NCI-H1417 treated with DMSO at 0.1 percent for 48 hours (cell line): ENCODE results near the gene ENAH.

Experiments used
- DNase-seq: peaks from one replicate; lab custom pipeline; 2025; lab: John Stamatoyannopoulos, UW

ENAH gene

DNA sequence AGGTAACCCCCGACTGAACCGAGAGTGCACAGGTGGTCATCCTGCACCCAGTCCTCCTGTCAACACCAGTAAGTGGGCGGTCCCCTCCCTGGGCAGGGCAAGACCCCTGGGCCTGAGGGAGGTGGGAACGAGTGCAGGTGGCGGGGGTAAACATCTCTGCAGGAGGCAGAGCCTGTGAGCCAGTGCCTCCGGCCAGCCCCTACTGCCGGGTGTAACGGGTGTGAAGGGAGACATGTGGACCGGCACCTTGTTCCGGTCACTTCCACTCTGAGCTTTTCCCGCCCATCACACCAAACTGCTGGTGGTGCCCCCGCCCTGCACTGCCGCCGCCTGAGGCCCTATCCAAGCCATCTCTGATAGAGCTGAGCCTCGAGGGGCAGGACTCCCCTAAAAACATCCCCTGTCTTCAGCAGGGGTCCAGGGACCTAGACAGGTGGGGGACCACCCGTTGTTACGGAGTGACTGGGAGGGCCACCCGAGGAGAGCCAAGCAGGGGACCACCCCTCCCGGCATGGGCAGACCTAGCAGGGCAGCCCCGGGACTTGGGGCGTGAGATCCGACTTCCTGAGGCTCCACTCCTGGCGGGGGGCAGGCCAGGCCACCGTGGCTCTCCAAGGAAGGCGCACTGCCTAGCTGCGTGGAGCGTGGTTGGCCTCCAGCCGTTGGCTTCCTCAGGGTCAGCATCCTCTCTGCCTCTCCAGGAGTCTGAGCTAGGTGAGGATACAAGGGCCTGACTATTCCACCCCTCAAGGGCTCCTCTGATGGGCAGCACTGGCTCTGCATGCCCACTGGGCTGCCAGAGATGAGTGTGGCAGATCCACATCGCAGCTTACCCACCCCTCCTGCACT lies 181.2 kb downstream of the ENAH start:
- no peak for DNase-seq

DNA sequence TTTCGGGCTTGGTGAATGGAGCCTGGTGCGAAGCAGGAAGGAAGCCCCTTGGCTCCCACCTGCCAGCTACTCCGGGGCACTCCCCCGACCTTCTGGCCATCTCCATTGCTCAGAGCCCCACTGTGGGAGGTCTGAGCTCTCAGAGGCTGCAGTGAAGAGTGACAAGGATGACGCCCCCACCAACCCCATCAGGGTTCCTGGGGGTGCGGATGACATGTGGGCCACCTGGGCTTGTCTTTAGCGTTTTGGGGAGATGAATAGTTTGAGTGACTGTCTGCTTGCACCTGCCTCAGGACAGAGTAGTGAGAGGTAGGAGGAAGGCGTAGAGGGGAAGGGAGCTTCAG lies 181.8 kb downstream of the ENAH start:
- DNase-seq = no peak

DNA sequence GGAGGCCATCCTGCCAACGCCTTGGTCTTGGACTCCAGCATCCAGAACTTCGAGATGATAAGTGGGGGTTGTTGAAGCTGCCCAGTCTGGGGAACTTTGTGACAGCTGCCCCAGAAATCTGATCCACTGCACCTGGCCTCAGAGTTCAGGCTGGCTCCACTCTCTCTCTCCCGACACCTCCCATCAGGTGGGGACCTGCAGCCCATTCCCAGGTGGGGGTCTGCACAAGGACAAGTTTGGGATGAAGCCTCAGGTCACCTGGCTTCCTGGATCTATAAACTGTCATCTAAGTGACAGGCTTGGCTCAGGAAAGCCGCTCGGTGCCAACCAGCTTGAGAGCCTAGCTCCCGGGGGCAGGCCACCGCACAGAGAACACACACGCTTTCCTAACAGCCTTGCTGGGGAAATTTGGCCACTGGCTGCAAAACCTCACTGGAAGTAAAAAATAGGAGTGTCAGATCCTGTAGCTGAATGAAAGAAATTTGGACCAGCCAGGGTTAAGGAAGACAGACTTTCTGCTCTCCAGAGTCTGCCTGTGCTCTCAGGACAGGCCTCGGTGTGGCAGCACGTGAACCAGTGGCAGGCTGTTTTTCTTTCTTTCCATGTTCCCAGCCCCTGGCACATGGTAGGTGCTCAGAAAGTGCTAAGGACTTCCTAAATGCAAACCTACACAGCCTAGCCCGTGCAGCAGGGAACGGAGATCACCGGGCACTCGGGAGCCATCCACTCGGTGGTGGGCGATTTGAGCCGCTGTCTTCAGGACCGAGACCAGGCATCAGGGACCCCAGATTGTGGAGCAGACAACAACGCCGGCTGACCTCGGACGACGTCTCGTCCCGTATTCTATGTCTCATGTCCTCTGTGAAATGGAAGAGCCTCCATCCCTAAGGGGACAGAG lies 182.5 kb downstream of the ENAH start:
- no peak for DNase-seq

DNA sequence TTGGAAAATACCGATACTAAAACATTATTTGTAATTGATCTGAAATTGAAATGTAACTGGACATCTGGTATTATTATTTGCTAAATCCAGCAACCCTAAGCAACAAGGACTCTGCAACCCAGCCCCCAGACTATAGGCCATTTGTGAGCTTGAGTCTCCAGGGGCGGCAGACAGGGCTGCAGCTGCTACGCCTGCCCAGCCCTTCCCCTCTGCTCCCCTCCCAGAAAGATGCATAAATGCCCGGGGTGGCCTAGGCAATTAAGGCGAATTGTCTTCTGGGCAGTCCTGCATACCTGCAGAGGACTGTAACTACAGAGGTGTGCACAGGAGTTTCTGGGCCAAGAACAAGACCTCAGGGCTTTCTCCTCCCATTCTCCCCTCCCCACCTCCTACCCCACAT lies 183.9 kb downstream of the ENAH start:
- DNase-seq = no peak

DNA sequence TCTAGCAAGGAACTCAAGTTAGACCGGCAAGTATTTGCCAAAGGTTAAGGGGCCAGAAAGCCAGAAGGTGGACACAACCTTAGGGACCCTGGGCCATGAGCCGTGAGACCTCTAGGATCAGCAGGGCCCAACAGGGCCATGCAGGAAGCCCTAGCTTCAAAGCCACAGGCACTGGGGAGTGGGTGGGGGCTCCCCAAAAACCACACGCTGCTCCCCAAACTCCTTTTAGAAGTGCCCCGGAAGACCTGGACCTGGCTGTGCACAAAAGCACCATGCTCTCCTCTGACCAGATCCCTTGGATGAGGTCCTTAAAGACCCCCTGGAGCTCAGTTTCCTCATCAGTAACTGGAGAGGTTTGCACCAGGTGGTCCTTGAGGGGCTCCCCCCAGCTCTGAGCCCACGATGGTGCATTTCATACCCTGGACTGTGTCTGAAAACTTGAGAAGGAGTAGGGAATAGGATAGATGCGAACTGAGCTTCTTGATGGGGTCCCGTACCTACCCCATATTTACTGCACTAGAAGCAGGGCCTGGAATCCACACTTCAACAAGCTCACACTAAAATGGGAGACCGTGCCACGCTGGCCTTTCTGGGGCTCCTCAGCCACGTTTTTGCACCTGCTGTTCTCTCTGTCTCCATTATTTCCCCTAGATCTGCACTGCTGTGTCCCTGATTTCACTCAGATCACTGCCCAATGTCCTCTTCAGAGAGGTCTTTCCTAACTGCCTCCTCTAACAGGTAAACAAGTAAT lies 184.5 kb downstream of the ENAH start:
- DNase-seq = no peak

DNA sequence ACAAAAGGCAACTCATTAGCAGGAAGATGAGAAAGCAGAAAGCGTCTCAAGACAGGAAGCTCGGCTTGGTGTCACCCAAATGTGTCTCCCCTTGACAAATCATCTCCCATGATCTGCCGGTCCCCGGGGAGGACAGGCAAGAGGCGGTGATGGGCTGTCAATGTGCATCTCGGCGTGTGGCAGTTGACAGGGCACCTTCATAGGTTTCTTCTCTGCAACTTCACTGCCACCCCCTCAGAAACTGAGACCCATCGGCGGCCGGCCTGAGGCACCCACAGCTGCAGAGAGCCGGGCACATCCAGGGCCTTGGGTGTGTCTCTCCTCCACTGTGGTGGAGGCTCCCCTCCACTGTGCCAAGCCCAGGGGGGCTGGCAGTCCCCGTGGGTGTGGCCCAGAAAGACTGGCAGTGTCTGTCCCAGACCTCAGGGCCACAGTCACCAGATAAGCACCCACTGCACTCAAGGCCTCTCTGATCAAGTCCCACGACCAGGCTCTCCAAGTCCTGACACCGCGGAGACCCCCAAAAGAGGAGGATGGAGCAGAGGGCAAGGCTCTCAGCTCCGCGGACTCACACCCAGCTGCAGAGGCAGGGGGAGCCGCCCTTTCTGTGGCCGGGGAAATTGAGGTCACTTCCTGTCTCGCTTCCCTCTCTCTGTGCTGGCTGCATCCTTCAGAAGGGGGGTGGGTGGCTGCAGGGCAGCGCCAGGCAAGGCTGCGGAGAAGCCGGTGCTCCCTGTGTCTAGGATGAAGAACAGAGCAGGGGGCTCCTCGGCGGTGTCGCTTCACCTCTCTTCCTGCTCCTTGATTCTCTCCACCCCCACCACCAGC lies 185.5 kb downstream of the ENAH start:
- DNase-seq = no peak

DNA sequence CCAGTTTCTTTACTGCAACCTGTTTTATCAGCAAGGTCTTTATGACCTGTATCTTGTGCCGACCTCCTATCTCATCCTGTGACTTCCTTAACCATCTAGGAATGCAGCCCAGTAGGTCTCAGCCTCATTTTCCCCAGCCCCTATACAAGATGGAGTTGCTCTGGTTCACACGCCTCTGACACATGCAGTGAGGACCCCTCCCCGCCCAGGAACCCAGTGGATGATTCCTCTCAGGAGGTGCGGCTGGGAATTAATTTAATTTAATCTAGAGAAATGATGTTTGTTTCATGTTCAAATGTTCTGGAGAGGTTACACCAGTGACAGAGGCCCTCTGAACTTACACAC lies 186.1 kb downstream of the ENAH start:
- no peak for DNase-seq

DNA sequence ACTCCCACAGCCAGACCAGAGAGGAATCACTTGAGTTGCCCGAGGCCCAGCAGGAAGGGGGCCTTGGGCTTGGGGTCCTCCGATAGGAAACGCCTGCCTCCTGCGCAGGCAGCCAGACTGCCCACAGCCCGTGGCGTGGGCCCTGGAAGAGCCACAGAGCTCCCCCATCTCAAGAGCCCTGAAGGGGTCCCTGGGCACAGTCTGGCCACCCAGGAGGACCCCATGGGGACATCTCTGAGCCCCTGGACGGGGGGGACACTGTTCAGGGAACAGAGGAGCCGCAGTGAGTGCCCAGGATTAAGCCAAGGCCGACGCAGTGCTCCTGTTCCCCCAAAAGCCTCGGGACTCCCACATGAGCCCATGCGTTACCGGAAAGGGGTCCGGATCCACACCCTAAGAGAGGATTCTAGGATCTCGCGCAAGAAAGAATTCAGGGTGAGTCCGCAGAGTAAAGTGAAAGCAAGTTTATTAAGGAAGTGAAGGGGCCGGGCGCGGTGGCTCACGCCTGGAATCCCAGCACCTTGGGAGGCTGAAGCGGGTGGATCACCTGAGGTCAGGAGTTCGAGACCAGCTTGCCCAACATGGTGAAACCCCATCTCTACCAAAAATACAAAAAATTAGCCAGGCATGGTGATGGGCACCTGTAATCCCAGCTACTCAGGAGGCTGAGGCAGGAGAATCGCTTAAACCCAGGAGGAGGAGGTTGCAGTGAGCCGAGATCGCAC lies 187.0 kb downstream of the ENAH start:
- DNase-seq = no peak

DNA sequence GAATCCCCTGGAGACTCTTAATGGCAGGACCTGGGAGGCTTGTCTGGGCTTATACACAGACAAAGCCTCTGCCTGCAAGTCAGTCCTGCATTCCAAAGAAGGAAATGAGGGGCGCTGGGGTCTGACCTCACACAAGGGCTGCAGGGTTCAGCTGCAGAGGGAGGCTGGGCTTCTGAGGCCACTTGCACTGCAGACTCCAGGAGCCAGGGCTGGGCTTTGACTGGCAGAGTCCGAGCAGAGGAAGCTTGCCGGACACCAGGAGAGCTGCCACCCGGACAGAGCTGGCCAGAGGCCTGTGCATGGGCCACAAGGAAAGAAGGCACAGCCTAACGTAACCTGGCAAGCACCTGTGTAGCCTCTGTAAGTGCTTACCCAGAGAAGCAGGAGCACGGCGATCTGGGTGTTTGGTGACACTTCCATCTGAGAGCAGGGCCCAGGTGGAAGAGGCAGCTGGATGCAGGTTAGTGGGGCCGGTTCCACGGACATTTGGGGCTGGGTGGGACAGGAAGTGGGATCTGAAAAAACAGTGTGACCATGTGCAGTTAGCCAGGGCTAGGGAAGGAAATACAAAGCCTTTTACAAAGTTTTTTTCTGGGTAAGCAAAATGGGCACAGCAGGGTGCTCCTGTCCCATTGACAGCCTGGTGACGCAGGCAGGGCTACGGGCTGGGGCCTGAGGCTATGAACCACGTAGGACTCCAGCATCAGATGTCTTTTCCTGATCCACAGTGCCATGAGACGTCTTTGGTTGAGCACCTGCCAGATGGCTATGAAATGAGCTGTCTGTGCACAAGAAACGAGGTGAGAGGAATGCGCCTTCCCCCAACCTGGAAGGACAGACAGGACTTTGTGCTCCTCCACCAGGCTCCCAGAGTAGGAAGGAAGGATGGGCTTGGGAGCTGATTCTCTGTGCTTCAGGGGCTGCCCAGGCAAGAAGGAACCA lies 187.8 kb downstream of the ENAH start:
- no peak for DNase-seq

DNA sequence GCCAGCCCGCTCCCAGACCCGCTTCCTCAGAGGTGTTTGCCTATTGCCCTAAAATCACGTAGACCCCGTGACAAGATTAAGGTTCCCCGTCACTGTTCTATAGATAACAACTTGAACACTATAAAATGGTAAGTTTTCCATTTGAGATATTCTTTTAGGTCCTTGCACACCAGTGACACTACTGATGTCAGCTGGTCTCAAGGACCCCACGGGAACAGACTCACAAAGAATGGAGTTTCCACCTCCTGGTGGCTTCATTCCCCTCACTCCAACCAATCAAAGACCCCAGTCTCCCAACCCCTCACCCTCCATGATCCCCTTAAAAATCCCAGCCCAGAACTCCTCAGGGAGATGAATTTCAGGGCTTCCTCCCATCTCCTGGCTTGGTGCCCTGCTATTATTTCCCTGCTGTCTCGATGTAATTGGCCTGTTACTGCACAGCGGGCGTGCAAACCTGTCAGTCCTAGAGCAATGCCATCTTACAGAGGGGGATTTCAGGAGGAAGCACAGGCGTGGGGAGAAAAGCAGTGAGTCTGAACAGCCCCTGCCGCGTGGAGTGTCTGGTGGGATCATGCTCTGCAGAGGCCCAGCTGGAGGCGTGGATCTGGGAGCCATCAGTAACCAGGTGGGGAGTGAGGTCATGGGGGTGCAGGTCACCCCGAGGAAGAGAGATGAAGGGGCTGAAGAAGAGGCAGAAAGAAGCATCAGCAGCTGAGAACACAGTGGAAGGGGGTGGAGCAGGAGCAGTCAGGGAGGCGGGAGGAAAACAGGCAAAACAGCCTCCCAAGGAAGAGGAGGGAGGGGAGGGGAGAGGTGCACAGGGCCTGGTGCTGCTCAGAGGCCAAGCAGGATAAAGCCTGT lies 190.0 kb downstream of the ENAH start:
- DNase-seq = peak; percentile 85

DNA sequence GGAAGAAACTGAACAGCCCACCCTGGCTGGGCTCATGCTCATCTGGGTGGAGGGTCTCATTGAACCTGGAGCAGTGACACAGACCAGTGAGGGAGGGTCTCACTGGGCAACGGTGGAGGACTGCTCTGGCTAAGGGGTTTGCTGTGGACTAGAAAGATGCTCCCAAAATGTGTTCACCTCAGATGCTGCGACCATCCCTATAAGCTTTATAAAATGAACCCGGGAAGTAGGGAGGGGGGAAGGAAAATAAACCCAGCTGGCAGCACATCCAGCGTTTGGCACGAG lies 190.6 kb downstream of the ENAH start:
- DNase-seq = no peak

DNA sequence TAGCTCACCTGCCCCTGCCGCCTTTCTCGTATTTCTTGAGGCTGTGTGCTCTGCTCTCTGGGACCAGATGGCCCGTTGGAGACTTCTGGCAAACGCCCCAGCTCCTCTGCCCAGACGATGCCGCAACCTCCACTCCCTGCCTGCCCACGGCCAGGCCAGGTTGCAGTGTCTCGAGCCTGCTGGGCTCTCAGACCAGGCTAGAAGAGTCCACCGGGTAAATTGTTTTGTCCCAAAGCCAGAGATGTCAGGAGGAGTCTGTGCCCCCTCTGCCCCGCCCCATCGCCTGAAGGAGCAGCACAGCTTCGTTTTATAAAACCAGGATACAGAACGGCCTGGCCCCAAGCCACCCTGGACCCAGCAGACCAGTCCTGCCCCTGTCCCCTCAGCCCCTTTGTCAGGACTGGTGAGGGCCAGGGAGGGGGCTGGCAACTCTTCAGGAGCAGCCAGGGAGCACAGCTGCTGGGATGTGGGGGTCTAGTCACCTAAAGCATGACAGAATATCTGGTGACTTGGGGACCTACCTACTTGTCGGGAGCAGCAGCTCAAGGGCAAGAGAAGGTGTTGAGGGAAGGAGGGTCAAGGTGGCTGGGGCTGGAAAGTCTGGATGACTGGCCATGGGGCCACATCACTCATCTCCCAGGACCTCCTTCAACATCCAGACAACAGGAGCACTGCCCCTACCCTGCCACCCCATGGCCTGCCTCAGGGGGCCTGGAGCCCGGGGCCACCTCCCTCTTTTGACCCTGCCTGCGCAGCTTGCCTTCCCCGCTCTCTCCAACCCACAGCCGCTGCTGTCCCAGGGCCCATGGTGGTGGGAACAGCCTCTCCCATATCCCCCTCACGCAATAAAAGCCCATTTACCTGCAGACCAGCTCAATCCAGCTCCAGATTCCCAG lies 191.1 kb downstream of the ENAH start:
- DNase-seq = no peak

DNA sequence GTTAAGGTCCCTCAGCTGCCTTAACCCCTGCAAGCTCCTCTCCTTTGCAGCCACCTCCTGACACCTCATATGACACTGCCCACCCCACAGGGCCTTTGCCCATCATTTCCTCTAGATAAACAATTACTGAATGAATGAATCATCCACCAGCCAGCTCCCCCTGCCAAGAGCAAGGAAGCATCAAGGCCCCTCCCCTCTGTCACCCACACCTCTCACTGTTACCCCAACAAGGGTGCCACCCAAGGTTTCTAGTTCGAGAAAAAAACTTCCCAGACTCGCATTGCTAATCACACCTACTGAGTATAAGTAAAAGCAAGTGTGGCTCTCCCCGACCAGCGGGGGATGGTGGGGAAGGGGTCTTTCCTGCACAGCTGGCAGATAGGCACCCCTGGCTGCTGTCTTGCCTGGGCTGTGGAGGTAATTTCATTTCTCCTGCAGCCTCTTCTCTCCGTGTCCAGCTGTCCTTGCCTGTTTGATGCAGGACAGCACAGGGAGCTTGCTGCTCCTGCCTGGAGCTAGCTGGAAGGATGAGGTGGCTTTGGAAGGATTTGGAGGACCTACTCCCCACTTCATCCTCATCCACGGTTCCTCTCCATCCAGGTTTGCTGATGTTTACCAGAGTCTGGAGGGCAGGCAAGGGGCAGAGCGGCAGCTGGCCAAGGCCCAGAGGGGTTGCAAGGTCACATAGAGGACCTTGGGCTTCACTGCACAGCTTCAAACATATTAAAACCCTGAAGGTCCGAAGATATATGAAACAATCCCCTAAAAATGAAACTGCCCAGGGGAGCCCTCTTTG lies 192.0 kb downstream of the ENAH start:
- no peak for DNase-seq

DNA sequence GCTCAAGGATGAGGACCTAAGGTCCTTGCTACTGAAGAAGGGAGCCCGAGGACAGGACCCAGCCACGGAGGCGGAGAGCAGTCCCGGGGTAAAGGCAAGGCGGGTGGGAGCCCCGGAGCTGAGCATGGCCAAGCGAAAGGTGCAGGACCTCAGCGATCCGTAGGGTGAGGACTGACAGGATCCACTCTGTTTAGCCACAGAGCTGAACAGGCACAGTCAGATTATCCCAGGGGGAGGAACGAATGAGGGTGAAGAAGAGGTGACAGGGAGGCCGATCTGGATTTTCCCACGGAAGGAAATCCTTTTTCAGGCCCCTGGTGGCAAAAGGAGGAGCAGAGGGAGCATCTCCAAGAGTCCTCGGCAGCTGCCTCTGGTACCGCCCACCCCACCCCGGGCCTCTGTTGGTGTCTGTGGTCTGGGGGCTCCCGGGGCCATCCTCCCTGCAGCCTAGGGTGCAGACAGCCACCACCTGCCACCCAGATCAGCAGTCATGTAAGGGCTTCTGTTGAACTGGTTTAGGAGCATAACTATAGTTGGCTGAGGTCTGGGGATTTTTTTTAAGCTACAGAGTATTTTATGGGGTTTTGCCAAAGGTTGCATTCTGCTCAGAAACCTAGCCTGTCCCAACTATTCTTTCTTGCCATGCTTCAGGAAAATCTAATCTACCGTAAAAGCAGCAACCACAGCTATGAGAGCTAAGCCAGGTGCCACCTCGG lies 192.7 kb downstream of the ENAH start:
- no peak for DNase-seq

DNA sequence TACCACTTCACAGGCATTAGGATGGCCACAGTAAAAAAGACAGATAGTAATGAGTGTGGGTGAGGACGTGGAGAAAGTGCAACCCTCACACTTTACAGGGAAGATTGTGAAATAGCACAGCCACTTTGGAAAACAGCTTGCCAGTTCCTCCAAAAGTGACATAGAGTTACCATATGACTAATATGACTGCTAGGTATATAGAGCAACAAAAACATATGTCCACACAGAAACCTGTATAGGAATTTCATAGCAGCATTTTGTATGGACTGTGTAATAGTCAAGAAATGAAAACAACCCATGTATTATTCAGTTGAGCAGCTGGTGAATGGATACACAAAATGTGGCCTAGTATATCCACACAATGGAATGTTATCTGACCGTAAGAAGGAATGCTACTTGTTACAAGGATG lies 194.7 kb downstream of the ENAH start:
- DNase-seq = no peak

DNA sequence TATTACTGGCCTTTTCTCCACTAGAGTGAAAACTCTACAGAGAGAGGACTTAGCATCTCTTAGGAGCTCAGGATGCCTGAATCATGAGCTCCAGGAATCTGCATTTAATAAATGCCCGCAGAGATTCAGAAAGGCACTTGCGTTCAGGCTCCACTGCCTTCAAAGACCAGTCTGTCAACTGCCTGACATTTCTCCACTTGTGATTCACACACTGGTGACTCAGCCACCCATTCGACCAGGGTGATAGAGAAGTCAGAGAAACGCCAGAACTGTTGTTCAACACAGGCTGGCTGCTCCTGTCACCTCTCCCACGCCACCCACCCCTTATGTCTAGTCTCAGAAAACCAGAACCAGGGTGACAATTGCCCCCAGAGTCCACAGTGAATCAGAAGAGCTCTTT lies 198.2 kb downstream of the ENAH start:
- DNase-seq = no peak
